TTC549 (cell line): Measurements from ENCODE around the gene HM13.
"Not testable (repeated sequence)": the region's sequence is repeated elsewhere in the genome, so short reads cannot be mapped to it uniquely, and the experiment has no call there.

Experiments
- FAIRE-seq: peaks from 2 replicates; lab custom pipeline; 2012; peaks lifted over from hg19 to GRCh38; lab: Jason Lieb, UNC

The HM13 gene

DNA sequence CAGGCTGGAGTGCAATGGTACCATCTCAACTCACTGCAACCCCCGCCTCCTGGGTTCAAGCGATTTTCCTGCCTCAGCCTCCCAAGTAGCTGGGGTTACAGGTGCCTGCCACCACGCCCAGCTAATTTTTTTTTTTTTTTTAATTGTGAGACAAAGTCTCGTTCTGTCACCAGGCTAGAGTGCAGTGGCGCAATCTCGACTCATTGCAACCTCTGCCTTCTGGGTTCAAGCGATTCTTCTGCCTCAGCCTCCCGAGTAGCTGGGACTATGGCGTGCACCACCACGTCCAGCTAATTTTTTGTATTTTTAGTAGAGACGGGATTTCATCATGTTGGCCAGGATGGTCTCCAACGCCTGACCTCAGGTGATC lies 98.0 kb downstream of the HM13 start:
- not testable (repeated sequence) for FAIRE-seq

DNA sequence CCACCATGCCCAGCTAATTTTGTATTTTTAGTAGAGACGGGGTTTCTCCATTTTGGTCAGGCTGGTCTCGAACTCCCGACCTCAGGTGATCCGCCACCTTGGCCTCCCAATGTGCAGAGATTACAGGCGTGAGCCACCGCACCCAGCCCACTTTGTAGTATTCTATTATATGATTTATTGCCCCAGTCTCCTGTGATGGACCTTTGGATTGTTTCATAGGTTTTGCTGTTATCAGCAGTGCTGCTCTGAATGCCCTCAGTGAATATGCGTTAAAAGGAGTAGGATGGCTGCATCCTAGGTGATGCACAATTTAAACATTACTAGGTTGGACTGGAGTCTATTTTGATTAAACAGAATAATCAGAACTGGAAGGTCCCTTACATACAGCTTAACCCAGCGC lies 101.2 kb downstream of the HM13 start:
- FAIRE-seq: no peak

DNA sequence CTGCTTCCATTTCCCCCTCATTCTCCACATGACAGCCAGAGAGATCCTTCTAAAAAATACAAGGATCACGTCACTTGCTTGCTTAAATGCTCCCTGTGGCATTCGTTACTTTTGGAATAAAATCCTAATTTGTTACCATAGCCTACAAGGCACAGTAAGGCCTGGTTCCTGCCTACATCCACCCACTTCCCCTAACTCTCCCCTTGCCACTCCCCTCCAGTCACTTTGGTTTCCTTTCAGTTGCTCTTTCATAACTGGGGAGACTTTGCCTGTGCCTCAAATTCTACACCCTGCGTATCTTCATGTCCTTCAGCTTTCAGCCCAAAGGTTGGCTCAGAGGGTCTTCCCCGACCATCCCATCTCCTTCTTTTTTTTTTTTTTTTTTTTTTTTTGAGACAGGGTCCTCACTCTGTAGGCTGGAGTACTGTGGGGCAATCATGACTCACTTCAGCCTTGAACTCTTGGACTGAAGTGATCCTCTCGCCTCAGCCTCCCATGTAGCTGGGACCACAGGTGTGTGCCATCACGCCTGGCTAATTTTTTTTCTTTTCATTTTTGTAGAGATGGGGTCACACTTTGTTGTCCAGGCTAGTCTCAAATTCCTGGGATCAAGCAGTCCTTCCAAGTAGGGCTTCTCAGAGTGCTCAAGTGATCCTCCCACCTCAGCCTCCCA lies 103.3 kb downstream of the HM13 start:
- FAIRE-seq: no peak
